Caco-2 (cell line): Measurements from ENCODE around the gene OR8D1. TPM values are rescaled to one million over a fixed set of nuclear protein-coding genes. Genes with fewer than 3 reads are reported as not detected.

Experiments
- BruUV-seq: library from RNA; stranded (reverse); fragments of 400-500 nt; replicated peaks from 2 replicates; lab custom pipeline; 2021; lab: Mats Ljungman, UMichigan
- CTCF ChIA-PET: fragments of 300-600 bp; sonication (Branson Sonifier 250); formaldehyde crosslinking; loops from one replicate; lab custom pipeline; 2022; ENCODE audit warnings: antibody characterized with exemption; lab: Charles Lee
- POLR2A ChIA-PET: fragments of 300-600 bp; sonication (Branson Sonifier 250); formaldehyde crosslinking; loops from one replicate; lab custom pipeline; 2022; ENCODE audit warnings: antibody characterized with exemption; lab: Charles Lee
- DNase-seq, 2 experiments: peaks; one replicate each; pipeline versions ENCODE4 v3.0.0 to v3.0.0-alpha.2; 2020 to 2022
- H3K27me3 ChIP-seq: replicated peaks from 2 replicates; pipeline ENCODE4 v1.6.0; 2011; ENCODE audit warnings: low read length; ENCODE audit not compliant: control insufficient read depth, insufficient read depth
- H3K36me3 ChIP-seq: 2 replicates; pipeline ENCODE4 v1.5.1; 2011; ENCODE audit warnings: low read length; ENCODE audit not compliant: control insufficient read depth, insufficient read depth
- H3K4me1 ChIP-seq: fragments of 250-450 bp; sonication (Bioruptor Pico); 2 replicates; pipeline ENCODE4 v1.5.1; 2020; ENCODE audit warnings: mild to moderate bottlenecking
- H3K4me3 ChIP-seq: 2 replicates; pipeline ENCODE4 v1.5.1; 2011; ENCODE audit warnings: low read depth, mild to moderate bottlenecking, control low read depth, low read length
- H3K9me3 ChIP-seq: fragments of 250-450 bp; sonication (Bioruptor Pico); 2 replicates; pipeline ENCODE4 v1.5.1; 2020; ENCODE audit warnings: mild to moderate bottlenecking, moderate library complexity
- H3K27ac Mint-ChIP-seq: one replicate; pipeline ENCODE4 v1.8.0; 2022; ENCODE audit warnings: mixed read lengths; ENCODE audit not compliant: unreplicated experiment
- H3K27me3 Mint-ChIP-seq: one replicate; pipeline ENCODE4 v1.8.0; 2022; ENCODE audit warnings: mixed read lengths; ENCODE audit not compliant: insufficient read depth, unreplicated experiment
- H3K36me3 Mint-ChIP-seq: one replicate; pipeline ENCODE4 v1.8.0; 2022; ENCODE audit warnings: mild to moderate bottlenecking, mixed read lengths; ENCODE audit not compliant: insufficient read depth, unreplicated experiment
- H3K4me1 Mint-ChIP-seq: one replicate; pipeline ENCODE4 v1.8.0; 2022; ENCODE audit warnings: low read depth, mixed read lengths; ENCODE audit not compliant: unreplicated experiment
- H3K4me3 Mint-ChIP-seq: one replicate; pipeline ENCODE4 v1.8.0; 2022; ENCODE audit warnings: mild to moderate bottlenecking, moderate library complexity, mixed read lengths; ENCODE audit not compliant: unreplicated experiment
- H3K9me3 Mint-ChIP-seq: one replicate; pipeline ENCODE4 v1.8.0; 2022; ENCODE audit warnings: mixed read lengths; ENCODE audit not compliant: unreplicated experiment
- intact Hi-C: fragments of 100-400 bp; cut with micrococcal nuclease; formaldehyde crosslinking; loops from one replicate; pipeline ENCODE4 v1.10.0; 2022; ENCODE audit not compliant: unreplicated experiment
- total RNA-seq: library from RNA; stranded (reverse); gene quantifications from 2 replicates; pipeline ENCODE4 v1.2.3, GENCODE V29; 2022
- TF ChIP-seq, protein P1 (sequence below), 2 experiments: fragments of 200-600 bp in 1 of 2; IDR thresholded peaks; 1 replicate in 1 of 2; 2 replicates in 1 of 2; pipeline versions ENCODE4 v1.5.1 to v1.8.0; 2011 to 2022; ENCODE audit warnings: antibody characterized with exemption in 1 of 2, control low read depth in 1 of 2, inconsistent platforms in 1 of 2, low read depth in 1 of 2, low read length in 1 of 2, mild to moderate bottlenecking in 1 of 2, moderate library complexity in 1 of 2; ENCODE audit not compliant: insufficient read depth in 1 of 2, severe bottlenecking in 1 of 2, unreplicated experiment in 1 of 2

The OR8D1 gene
- total RNA-seq, 1 experiment from 2014 or later = not detected

GRCh38 chr11:124331873-124332272 is 18.1 kb upstream of the OR8D1 start:
- H3K27ac Mint-ChIP-seq = no peak overlapping the region
- TF ChIP-seq, protein P1, sequence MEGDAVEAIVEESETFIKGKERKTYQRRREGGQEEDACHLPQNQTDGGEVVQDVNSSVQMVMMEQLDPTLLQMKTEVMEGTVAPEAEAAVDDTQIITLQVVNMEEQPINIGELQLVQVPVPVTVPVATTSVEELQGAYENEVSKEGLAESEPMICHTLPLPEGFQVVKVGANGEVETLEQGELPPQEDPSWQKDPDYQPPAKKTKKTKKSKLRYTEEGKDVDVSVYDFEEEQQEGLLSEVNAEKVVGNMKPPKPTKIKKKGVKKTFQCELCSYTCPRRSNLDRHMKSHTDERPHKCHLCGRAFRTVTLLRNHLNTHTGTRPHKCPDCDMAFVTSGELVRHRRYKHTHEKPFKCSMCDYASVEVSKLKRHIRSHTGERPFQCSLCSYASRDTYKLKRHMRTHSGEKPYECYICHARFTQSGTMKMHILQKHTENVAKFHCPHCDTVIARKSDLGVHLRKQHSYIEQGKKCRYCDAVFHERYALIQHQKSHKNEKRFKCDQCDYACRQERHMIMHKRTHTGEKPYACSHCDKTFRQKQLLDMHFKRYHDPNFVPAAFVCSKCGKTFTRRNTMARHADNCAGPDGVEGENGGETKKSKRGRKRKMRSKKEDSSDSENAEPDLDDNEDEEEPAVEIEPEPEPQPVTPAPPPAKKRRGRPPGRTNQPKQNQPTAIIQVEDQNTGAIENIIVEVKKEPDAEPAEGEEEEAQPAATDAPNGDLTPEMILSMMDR (IDR thresholded peaks at IDR 0.05; ENCODE audit: insufficient read depth in 1 of 2, low read depth in 1 of 2, low read length in 1 of 2, severe bottlenecking in 1 of 2, unreplicated experiment in 1 of 2) = no peak
- DNase-seq = no peak
- Histone ChIP-seq H3K4me3 (no peak overlapping the region), H3K27me3 (no peaks in the 10 kb centered on the region), H3K36me3 (no peaks in the 10 kb centered on the region), H3K4me1 (no peaks in the 10 kb centered on the region), H3K9me3 (peaks cover 4% of the 10 kb centered on the region; the same call in 1 of the 2 replicates)
- intact Hi-C loops = no loop called here
- H3K4me1 Mint-ChIP-seq = no peaks in the 10 kb centered on the region
- H3K27me3 Mint-ChIP-seq = peaks cover 25% of the 10 kb centered on the region
- H3K36me3 Mint-ChIP-seq = no peaks in the 10 kb centered on the region
- POLR2A ChIA-PET = no interaction called here
- H3K4me3 Mint-ChIP-seq = no peak overlapping the region
- no TSS peak for BruUV-seq
- CTCF ChIA-PET = no interaction called here
- H3K9me3 Mint-ChIP-seq = peaks cover 6% of the 10 kb centered on the region

DNA sequence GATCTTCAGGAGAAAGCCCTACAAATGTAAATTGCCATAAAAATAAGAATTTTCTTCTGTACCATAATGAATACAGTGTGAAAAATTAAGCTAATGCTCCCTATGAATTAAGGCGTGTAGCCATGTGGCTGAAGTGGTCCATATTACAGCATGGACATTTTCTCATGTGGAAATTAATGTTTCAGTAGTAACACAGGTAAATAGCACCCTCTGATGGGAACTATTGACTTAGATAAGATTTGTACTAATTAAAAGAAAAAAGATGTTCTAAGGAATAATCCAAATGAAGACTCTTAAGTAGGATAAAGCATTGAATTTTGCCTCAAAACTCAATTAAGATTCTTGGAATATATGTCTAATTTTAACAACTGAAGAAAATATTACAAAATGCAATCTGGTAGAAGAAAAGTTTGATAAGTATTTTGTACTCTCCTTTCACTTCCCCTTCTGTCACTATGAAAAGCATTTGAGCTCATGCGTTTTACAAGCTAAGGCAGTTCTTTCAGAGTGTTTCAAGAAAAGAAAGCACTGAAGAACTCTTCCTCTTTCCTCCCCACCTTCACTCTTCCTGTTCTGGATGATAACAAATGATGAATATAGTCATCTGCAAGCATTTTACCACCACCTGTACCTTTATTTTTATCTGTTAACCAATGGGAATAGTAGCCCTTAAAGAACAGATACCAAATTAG is 16.2 kb upstream of the OR8D1 start:
- H3K4me3 Mint-ChIP-seq = no peak overlapping the region
- H3K4me1 ChIP-seq = no peaks in the 10 kb centered on the region
- TF ChIP-seq, protein P1 (IDR thresholded peaks at IDR 0.05; ENCODE audit: insufficient read depth in 1 of 2, low read depth in 1 of 2, low read length in 1 of 2, severe bottlenecking in 1 of 2, unreplicated experiment in 1 of 2) = no peak
- peaks cover 31% of the 10 kb centered on the region for H3K27me3 Mint-ChIP-seq
- H3K9me3 ChIP-seq = no peaks in the 10 kb centered on the region
- intact Hi-C loops = loop anchor here (2.0 to 10.0 kb wide), 2 partner anchors 221 to 255 kb away; no protein-coding TSS in a partner anchor
- peaks cover 6% of the 10 kb centered on the region for H3K9me3 Mint-ChIP-seq
- H3K4me3 ChIP-seq = no peak overlapping the region
- no peak for DNase-seq
- no peaks in the 10 kb centered on the region for H3K4me1 Mint-ChIP-seq
- POLR2A ChIA-PET = no interaction called here
- H3K36me3 Mint-ChIP-seq = no peaks in the 10 kb centered on the region
- CTCF ChIA-PET = no interaction called here
- H3K27ac Mint-ChIP-seq = no peak overlapping the region
- H3K36me3 ChIP-seq = no peaks in the 10 kb centered on the region
- no TSS peak for BruUV-seq
- no peaks in the 10 kb centered on the region for H3K27me3 ChIP-seq

DNA sequence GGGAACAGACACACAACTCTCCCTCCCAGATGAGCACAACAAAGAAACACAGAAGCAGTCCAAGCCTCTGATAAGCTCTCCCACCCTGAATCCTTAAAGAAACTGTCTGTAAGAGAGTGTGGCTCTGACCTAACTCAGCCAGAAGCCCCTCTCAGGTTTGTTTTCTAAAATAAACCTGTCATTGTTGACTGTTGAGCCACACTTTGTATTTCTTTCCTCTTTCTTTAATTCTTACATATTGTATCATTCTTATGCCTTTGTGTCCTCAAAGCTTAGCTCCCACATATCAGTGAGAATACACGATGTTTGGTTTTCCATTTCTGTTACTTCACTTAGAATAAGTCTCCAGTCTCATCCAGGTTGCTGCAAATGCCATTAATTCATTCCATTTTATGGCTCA is 14.0 kb upstream of the OR8D1 start:
- intact Hi-C loops = loop anchor here (2.0 to 10.0 kb wide), 2 partner anchors 219 to 253 kb away; no protein-coding TSS in a partner anchor
- no peak for DNase-seq
- no peaks in the 10 kb centered on the region for H3K36me3 ChIP-seq
- TF ChIP-seq, protein P1 (IDR thresholded peaks at IDR 0.05; ENCODE audit: insufficient read depth in 1 of 2, low read depth in 1 of 2, low read length in 1 of 2, severe bottlenecking in 1 of 2, unreplicated experiment in 1 of 2) = no peak
- H3K9me3 ChIP-seq = no peaks in the 10 kb centered on the region
- Mint-ChIP-seq H3K9me3 (peaks cover 6% of the 10 kb centered on the region), H3K27me3 (peaks cover 33% of the 10 kb centered on the region), H3K4me3 (no peak overlapping the region), H3K36me3 (no peaks in the 10 kb centered on the region), H3K27ac (no peak overlapping the region), H3K4me1 (no peaks in the 10 kb centered on the region)
- no TSS peak for BruUV-seq
- POLR2A ChIA-PET = no interaction called here
- H3K4me1 ChIP-seq = no peaks in the 10 kb centered on the region
- H3K4me3 ChIP-seq = no peak overlapping the region
- CTCF ChIA-PET = no interaction called here
- no peaks in the 10 kb centered on the region for H3K27me3 ChIP-seq
